ENCODE results near the gene NRSN2.
"Not testable (repeated sequence)": the region's sequence is repeated elsewhere in the genome, so short reads cannot be mapped to it uniquely, and the experiment has no call there.

NRSN2 gene

DNA sequence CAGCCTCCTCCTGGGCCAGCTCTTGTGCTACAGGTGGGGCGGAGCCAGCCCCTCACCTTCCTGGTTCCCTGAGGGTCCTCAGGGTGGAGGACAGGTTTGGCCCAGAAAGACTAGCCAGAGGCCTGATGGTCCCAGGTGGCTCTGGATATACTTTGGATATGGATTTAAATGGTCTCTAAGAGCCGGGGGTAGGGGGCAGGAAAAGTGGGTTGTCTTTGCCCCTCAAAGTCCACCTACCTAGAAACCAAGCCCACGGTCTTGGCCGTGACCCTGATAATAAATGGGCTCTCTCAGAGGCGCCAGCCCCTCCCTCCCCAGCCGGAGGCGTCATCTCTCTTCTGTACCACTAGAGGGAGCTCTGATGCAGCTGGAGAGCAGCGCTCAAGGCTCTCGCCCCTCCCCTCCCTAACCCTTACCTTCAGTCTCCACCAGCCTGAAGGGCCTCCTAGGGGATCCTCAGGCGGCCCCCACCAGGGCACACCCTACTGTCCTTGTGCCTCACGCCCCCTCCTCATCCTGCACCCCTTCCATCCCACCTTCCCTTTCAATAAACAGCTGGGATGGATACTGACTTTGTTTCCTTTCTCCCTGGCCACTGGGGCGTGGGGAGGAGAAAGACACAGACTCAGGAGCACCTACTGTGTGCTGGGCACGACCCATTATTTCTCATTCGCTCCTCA lies 7.5 kb downstream of the NRSN2 start:
- DNase-seq = peak; percentile 84

DNA sequence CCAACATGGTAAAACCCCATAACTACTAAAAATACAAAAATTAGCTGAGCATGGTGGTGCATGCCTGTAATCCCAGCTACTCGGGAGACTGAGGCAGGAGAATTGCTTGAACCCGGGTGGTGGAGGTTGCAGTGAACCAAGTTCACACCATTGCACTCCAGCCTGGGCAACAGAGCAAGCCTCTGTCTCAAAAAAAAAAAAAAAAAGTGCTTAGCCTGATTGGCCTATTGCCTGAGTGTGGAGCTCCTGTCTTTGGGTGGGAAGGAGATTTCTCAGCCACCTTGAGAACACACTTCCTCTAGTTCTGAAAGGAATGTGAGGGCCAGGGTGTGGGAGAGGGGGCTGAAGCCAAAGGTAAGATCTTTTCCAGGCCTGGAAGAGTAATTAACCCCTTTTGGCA lies 9.2 kb downstream of the NRSN2 start:
- not testable (repeated sequence) for DNase-seq

DNA sequence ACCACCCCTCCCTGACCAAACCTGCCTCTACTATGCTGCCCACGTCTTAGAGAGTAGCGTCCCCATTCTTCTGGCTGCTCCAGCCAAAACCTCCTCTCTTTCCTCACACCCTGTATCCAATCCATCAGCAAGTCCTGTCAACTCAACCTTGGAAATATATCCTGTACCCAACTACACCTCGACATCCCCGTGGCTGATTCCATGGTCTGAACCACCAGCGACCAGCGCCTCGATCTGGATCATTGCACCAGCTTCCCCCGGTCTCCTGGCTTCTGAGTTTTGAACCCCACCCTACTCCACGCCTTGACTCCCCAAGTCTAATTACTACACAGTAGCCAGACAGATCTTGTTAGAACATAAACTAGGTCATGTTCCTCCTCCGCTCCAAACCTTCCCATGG lies 9.8 kb downstream of the NRSN2 start:
- no peak for DNase-seq

DNA sequence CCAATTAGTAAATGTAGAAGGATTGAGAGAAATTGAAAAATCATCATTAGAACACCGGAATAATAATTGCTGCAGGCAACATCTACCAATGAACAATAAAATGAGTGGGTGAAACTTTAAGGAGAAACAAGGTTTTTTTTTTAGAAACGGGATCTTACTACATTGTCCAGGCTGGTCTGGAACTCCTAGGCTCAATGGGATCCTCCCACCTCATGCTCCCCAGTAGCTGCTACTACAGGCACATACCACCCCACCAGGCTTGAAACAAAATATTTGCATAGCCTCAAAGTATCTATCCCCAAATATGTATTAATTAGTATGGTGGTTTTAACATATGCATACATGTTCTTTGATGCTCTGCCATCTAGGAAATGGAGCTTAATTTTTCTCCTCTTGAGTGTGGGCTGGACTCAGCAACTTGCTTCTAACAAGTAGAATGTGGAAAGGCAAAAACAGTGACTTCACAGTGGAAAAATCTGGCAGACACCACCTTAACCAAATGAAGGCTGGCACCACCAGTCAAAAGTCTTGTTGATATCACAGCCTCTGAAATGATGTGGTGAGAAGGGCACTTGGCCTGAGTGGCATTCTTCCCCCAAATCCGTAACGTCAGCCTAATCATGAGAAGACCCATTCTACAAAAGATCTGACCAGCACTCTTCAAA lies 12.1 kb downstream of the NRSN2 start:
- DNase-seq = no peak

DNA sequence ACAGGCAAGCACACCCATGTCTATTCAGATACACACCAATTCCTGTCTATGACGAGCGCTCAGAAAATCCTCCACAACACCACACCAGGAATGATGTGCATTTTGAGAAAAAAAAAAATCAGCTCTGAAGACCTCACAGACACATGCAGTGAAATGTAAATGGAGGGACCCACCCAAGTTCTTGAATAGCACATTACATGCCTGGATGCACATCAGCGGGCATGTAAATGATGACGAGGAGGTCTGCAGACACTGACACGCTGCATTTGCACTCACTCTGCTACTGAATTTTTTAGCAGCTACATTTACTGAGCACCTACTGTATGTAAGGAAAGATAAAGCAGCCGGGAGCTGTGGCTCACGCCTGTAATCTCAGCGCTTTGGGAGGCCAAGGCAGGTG lies 14.7 kb downstream of the NRSN2 start:
- no peak for DNase-seq

DNA sequence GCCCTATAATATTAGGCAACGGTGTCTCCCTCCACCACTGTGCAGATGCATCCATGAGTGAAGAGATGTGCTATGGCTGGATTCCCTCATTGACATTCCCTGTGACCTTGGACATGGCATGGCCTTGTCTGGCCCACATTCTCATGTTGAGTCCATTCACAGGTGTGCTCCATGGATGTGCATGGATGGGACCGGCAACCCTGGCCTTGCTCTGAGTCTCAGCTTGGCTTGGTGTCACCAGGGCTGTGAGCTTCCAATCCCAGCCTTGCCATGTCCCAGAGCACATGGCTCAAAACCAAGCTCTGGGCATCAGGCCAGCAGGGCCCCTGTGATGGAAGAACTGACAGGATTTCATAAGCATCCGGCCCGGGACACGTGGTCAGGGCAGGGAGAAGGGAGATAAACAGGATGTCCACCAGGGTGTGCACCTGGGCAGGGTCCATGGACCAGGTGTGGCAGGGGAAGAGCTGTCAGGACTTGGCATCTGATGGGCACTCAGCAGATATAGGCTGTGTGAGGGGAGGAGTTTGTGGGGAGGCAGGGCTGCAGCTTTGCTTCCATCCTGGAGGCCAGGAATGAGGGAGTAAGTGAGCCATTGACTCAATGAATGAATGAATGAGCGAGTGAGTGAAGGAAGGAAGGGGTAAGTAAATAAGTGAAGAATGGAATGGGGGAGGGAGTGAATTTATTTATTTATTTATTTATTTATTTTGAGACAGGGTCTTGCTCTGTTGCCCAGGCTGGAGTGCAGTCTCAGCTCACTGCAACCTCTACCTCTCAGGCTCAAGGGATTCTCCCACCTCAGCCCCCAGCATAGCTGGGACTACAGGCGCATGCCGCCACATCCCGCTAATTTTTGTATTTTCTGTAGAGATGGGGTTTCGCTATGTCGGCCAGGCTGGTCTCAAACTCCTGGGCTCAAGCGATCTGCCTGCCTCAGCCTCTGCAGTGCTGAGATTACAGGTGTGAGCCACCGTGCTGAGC lies 15.7 kb downstream of the NRSN2 start:
- DNase-seq = no peak

DNA sequence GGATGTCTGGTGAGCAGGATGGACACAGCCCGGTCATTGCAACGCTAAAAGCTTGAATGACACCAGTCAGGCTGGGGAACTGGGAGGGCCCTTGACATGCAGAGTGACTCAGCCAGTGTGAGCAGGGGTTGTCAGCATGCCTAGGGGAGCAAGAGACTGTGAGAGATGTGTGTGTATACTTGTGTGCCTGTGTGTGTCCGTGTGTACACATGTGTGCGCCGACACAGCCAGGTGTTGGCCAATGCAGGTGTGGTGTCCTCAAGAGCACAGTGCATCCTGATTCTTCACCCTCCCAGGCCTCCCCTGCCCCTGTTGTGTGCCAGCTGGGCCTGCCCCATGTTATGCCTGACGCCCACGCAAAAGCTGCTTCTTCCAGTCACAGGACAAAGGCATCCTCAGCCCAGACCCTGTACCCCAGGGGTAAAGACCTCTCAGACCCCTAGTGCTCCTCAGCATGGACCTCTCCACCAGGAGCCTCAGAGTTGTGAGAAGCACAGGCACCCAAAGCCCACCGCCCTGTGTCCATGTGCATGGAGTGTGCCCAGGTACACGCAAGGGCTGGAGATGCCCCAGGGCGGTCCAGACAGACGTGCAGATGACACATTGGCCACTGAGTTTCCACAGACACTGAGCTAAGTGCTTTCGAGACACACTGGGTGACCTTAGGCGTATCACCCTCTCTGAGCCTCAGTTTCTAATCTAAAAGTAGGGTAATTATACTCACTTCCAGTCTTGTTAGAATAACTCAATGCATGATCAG lies 16.6 kb downstream of the NRSN2 start:
- DNase-seq = no peak

DNA sequence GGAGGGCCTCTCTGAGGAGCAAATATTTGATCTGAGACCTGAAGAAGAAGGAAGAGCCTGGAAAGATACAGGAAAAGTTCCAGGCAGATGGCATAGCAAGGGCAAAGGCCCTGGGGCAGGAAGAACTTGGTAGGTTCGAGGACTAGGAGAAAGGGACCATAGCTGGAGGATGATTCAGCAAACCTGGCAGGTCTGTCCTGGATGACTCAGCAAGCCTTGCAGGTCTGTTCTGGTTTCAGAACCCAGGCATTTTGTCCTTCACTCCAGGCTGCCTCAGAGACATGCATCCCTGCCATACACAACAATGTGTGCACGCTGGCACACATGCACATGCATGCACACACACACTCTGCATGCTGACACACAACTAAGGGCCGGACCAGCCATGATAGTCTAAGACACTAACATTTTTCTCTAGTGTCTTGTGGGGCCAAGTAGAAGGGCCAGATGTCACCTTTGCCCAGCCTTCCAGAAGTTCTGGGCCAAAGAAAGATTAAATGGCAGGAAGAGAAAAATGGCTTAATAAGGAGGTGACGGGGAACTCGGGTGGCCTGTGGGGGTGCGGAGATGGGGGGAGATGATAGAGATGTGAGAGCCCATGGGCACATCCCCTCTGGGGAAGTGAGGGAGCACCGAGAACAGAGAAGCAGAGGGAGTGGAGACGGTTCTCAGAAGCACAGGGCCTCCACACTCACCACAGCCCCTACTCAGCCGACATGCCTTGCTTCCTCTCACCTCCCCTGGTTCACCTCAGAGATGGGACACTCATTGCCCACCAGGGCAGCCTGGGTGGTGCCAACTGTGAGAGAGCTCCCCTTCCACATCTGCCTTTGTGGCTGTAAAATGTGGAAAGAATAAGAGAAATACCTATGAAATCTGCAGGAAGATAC lies 18.2 kb downstream of the NRSN2 start:
- no peak for DNase-seq

DNA sequence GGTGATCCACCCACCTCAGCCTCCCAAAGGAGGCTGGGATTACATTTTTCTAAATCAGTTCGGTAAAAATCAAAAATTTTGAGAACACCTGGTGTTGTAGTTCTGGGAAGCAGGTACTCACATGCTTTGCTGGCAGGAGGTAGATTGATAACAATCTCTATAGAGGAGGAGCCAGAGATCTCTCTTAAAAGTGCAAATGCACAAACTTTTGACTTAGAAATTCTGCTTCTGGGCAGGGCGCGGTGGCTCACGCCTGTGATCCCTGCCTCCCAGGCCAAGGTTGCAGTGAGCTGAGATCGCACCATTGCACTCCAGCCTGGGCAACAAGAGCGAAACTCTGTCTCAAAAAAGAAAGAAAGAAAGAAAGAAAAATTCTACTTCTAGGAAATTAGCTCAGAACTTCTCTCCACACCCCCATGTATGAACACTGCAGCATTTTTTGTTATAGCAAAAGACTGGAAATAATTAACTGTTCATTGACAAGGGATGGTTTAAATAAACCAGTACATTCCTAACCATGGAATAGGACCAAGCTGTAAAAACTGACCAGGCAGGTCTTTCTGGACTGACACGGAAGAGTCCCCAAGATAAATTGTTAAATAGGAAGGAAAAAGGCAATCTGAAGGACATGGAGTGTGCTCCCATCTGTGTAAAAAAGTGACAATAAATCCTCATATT lies 19.3 kb downstream of the NRSN2 start:
- DNase-seq = no peak

DNA sequence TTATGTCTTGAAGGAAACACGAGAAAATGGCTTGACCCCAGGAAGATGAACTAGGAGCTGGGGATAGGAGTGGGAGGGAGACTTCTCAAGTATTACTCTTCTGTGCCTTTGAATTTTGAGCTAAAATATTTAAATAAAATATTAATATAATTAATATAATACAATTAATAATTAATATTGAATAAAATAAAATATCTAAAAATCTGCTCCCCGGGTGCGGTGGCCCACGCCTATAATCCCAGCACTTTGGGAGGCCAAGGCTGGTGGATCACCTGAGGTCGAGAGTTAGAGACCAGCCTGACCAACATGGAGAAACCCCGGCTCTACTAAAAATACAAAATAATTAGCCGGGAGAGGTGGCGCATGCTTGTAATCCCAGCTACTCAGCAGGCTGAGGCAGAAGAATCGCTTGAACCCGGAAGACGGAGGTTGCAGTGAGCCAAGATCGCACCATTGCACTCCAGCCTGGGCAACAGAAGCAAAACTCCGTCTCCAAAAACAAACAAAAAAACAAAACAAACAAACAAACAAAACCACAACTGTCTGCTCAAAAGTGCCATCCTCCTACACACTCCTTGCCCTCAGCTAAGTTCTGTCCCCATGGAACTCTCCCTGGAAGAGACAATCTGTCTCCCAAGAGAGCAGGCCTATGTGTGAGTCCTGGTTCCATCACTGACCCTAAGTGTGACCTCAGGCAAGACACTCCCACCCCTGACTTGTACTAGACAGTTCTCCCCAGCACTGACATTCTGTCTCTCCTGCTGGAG lies 20.0 kb downstream of the NRSN2 start:
- DNase-seq = no peak

DNA sequence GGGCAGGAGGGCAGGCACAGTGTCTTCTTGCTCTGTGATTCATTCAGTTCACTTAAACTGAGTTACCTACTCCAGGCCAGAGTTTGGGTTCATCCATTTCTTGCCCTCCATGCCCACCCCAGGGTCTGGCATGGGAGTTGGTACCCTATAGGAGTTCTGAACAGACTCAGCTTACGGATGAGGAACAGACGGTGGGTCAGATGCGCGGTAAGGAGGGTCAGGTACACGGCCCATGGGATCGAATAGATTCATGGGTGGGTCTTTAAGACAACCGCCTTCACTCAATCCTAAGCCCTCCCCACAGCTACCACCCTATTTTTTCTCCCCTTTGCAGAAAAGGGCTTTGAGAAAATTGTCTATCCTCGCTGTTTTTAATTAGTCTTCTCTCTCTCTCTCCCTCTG lies 20.6 kb downstream of the NRSN2 start:
- no peak for DNase-seq

DNA sequence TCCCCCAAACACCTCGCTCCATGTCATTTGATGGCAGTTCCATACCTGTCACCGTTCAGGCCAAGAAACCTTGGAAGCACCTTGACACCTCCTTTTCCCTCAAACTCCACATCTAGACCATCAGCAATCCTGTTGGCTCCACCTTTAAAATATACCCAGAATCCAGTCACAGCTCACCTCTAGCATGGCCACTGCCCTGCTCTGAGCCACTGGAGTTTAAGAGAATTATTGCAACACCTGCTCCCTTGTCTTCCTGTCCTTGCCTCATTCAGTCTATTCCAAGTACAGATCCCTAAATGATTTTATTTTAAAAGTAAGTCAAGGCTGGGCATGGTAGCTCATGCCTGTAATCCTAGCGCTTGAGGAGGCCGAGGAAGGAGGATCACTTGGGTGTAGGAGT lies 22.0 kb downstream of the NRSN2 start:
- no peak for DNase-seq

DNA sequence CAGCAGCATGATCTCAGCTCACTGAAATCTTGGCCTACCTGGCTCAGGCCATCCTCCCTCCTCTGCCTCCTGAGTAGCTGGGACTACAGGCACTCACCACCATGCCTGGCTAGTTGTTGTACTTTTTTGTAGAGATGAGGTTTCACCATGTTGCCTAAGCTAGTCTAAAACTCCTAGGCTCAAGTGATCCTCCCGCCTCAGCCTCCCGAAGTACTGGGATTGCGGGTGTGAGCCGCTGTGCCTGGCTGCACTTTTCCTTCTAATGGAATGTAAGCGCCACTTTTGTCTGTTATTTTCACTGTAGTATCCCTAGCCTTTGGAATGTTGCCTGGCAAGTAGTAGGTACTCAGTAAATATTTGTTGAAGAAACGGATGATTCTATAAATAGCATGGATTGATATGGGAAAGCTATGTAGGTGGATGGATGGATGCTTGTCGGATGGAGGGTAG lies 23.3 kb downstream of the NRSN2 start:
- no peak for DNase-seq

DNA sequence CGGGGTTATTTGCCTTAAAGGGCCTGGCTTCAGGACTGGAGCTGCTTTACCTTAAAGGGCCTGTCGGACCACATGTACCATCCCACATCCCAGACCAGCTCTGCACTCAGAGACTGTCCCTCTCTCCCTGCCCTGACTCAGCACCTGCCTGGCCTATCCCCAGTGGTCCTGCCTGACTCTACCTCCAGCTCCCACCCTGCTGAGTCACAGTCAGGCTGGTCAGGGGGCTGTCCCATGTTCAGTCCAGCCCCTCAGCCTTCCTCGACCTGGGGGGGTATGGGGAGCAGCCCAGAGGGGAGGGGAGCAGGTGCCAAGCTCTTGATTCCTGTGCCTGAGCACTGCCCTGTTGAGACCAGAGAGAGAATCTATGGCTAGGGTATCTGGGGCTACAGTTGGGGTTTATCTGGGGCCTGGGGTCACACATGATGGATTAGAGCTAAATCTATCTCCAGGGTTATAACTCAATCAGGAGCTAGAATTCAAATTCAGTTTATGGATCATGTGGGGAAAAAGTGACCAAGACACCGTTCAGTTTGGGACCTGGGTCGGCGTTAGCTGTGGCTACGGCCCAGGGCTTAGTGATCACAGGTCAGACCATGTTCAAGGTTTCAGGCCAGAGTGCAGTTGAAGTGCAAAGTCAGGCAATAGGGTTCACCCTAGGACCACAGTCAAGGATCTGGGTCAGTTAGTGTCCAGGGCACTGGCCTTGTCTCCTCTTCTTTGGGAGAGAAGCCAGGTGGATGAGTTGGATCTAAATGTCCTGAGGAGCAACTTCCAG lies 24.3 kb downstream of the NRSN2 start:
- no peak for DNase-seq

DNA sequence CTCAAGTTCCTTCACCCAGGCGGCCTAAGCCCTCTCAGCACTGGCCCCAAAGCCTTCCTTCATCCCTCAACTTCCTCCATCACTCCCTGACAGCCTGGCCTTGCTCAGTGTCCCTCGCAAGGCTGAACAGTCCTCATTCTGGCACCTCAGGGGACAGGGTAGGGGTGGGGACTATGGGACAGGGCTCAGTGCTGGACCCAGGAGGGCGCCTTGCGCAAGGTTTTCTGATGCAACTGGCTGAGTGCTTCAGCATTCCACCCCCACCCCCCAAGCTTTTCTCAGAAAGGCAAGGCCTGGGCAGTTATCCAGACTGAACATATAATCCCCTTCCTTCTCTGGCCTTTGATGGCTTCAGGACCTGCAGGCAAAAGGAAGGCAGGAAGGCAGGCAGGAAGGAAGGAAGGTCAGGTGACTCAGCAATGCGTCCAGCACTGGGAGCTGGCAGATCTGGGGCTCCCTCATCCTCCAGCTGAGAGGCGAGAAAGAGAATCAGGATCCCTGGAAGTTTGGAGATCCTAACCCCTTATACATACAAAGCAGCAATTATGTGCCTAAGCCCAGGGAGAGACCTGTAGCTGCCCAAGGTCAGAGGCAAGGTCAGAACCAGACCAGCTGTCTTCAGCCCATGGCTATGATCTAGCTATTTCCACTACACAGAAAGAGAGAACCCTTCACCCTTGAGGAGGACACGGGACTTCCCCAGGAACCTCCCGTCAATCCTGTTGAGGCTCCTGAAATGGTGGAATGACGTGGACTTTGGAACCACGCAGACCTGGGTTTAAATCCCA lies 25.0 kb downstream of the NRSN2 start:
- no peak for DNase-seq

DNA sequence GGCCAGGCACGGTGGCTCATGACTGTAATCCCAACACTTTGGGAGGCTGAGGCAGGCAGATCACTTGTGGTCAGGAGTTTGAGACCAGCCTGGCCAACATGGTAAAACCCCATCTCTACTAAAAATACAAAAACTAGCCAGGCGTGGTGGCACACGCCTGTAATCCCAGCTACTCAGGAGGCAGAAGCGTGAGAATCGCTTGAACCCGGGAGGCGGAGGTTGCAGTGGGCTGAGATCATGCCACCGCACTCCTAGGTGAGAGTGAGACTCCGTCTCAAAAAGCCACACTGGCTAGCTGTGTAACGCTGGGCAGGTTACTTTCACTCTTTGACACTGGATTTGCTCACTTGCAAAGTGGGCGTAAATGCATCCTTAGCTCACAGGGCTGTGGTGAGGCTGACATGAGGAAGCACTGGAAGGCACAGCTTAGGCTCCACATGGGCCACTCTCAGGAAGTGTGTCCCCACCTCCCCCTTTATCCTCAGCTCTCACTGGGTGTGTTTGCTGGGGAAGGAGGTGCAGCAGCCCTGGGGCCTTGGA lies 25.7 kb downstream of the NRSN2 start:
- DNase-seq = not testable (repeated sequence)

DNA sequence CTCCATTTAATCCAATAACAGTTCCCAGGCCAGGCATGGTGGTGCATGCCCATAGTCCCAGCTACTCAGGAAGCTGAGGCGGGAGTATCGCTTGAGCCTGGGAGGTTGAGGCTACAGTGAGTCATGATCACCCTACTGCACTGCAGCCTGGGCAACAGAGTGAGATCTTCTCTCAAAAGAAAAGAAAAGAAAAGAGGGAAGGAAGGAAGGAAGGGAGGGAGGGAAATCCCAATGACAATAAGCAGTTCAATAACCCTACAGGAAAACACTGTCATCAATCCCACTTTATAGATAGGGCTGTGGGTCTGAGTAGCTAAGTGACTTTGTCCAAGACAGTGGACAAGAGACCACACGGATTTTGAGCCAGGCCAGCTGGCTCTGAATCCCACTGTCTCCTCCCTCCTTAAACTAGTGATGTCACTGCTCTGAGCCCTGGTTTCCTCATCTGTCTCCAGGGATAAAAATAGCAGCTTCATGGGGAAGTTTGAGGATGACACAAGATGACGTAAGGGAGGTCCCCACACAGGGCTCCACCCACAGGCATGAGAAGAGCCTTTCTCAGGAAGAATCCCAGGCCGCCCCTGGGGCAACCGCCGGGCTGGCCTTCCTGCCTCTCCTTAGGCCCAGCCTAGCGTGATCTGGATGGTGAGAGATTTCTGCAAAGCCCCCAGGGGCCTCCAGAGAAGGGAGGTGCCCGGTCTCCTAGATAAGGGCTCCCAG lies 26.4 kb downstream of the NRSN2 start:
- DNase-seq = no peak
